BJ (cell line): ENCODE measurements around the gene LBP. TPM values are rescaled to one million over a fixed set of nuclear protein-coding genes. Genes with fewer than 3 reads are reported as not detected.

Source experiments
- CTCF ChIA-PET: fragments of 350-600 bp; formaldehyde crosslinking; extraction: SDS; loops from one replicate; lab custom pipeline; 2021; ENCODE audit warnings: antibody characterized with exemption, inconsistent platforms; lab: Yijun Ruan, JAX
- POLR2A ChIA-PET: fragments of 300-600 bp; sonication (Branson Sonifier 250); formaldehyde crosslinking; extraction: SDS; loops from one replicate; lab custom pipeline; 2021; ENCODE audit warnings: antibody characterized with exemption; lab: Charles Lee
- DNase-seq: peaks from one replicate; pipeline ENCODE4 v3.0.0-alpha.2; 2011; ENCODE audit warnings: low read depth
- H3K27me3 ChIP-seq: 2 replicates; pipeline ENCODE4 v1.6.0; 2011; ENCODE audit warnings: low read length; ENCODE audit not compliant: control insufficient read depth, insufficient read depth
- H3K36me3 ChIP-seq: 2 replicates; pipeline ENCODE4 v1.5.1; 2011; ENCODE audit warnings: low read length; ENCODE audit not compliant: control insufficient read depth, insufficient read depth
- H3K4me3 ChIP-seq: 2 replicates; pipeline ENCODE4 v1.5.1; 2011; ENCODE audit warnings: low read depth, mild to moderate bottlenecking, control low read depth, low read length
- polyA plus RNA-seq: library from polyadenylated mRNA; depleted of rRNA; stranded (reverse); fragments of >200 nt; gene quantifications from 2 replicates; pipeline ENCODE4 v1.2.3, GENCODE V29; 2011; rRNA removed
- small RNA-seq: library from RNA; depleted of rRNA; stranded (forward); fragments of <200 nt; gene quantifications from one replicate; pipeline ENCODE3, GENCODE V24; 2012; ENCODE audit warnings: low replicate concordance, low read depth; ENCODE audit not compliant: insufficient read length
- TF ChIP-seq, protein P1 (sequence below): IDR thresholded peaks from 2 replicates; pipeline ENCODE4 v1.5.1; 2011; ENCODE audit warnings: low read depth, mild to moderate bottlenecking, control low read depth, inconsistent platforms, low read length, moderate library complexity; ENCODE audit not compliant: insufficient read depth

Gene LBP
- polyA plus RNA-seq, 1 experiment = 0.04 TPM

DNA sequence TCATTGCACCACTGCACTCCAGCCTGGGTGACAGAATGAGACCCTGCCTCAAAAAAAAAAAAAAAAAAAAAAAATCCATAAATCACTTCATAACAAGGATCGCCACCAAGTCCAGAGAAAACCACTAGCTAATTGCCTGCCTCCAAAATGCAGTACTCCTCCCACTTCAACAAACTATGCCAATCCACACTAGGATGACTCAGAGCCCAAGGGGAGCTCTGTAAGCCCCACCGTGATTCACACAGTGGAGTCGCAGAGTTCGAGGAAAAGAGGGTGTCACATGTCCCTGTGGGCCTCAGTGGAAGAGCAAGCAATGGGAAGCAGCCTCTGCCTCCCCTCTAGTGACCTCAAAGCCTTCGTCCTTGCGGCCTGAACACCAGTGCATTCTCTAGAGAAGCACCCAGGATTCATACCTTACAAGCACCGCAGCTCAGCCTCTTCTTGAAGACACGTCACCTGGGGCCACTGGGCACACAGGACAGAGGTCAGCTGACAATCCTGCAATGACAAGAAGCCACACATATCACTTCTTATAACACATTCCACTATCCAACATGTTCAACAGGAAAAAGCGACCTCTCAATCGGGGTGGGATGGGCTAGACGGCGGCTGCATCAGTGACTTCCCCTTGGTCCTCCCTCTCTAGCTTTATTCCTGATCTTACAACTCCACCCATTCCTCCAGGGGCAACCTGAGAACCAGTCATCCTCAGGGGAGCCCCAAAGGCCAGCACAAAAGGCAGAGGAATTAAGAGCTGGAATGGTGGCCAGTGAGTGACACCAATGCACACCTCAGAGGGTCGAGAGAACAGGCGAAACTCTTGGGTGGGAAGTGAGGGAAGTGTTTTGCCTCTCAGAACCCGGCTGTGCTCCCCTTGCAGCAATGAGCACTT lies 80.0 kb downstream of the LBP start:
- CTCF ChIA-PET = interaction anchor here (0.6 to 3.0 kb wide), 6 partner anchors 9 to 1443 kb away, joined by 3 to 12 read pairs (median 4); partner anchors contain the start of gene SNHG17
- Histone ChIP-seq H3K36me3 (peaks cover 49% of the 10 kb centered on the region), H3K4me3 (no peak overlapping the region), H3K27me3 (no peaks in the 10 kb centered on the region)
- TF ChIP-seq, protein P1, sequence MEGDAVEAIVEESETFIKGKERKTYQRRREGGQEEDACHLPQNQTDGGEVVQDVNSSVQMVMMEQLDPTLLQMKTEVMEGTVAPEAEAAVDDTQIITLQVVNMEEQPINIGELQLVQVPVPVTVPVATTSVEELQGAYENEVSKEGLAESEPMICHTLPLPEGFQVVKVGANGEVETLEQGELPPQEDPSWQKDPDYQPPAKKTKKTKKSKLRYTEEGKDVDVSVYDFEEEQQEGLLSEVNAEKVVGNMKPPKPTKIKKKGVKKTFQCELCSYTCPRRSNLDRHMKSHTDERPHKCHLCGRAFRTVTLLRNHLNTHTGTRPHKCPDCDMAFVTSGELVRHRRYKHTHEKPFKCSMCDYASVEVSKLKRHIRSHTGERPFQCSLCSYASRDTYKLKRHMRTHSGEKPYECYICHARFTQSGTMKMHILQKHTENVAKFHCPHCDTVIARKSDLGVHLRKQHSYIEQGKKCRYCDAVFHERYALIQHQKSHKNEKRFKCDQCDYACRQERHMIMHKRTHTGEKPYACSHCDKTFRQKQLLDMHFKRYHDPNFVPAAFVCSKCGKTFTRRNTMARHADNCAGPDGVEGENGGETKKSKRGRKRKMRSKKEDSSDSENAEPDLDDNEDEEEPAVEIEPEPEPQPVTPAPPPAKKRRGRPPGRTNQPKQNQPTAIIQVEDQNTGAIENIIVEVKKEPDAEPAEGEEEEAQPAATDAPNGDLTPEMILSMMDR = no peak
- peak; percentile 73 for DNase-seq
- POLR2A ChIA-PET = interaction anchor here (0.6 kb wide), 4 partner anchors 14 to 342 kb away, joined by 3 to 7 read pairs (median 4); no protein-coding TSS in a partner anchor

Small RNAs within 50 kb of the gene (small RNA-seq; reads per million reads assigned to genes)
- gene RF00056 (not detected), gene SNORA71B (50.6 reads per million, percentile 88 among the genes with 10 or more reads in this experiment)

Other genes with a start within 250 kb of the LBP start
- 313 and 397 TPM in 2 replicates for gene TGM2, start 181.2 kb upstream of the LBP start, polyA plus RNA-seq
- 5.3 and 9.7 TPM in 2 replicates for gene KIAA1755, start 85.7 kb upstream of the LBP start, polyA plus RNA-seq
- 0.69 and 1.1 TPM in 2 replicates for gene BPI, start 42.3 kb upstream of the LBP start, polyA plus RNA-seq
- 27.9 and 41.4 TPM in 2 replicates for gene SNHG17, start 88.8 kb downstream of the LBP start, polyA plus RNA-seq
- gene RALGAPB, start 126.4 kb downstream of the LBP start, polyA plus RNA-seq = 14.8 and 24.3 TPM in 2 replicates
- gene ADIG, start 234.7 kb downstream of the LBP start, polyA plus RNA-seq = not detected in 2 replicates